WTC11 (cell line): Measurements from ENCODE around the gene CILP2. TPM values are rescaled to one million over a fixed set of nuclear protein-coding genes. Genes with fewer than 3 reads are reported as not detected.

ENCODE experiments used
- ATAC-seq: fragments of 200-7000 bp; cut with Tn5 transposase; 2 replicates; pipeline ENCODE4 v1.10.0; 2021; ENCODE audit warnings: mild to moderate bottlenecking, moderate library complexity
- CTCF ChIA-PET: fragments of 300-600 bp; sonication (Branson Sonifier 250); formaldehyde crosslinking; loops from one replicate; lab custom pipeline; 2021; ENCODE audit warnings: antibody characterized with exemption; lab: Charles Lee
- POLR2A ChIA-PET: fragments of 350-600 bp; sonication (Branson Sonifier 250); formaldehyde crosslinking; loops from one replicate; lab custom pipeline; 2021; ENCODE audit warnings: antibody characterized with exemption; lab: Charles Lee
- DNase-seq: peaks from one replicate; pipeline ENCODE4 v3.0.0; 2021; ENCODE audit warnings: low spot score
- H3K27ac Mint-ChIP-seq: 2 replicates; pipeline ENCODE4 v1.8.0; 2021; ENCODE audit warnings: mixed read lengths
- H3K27me3 Mint-ChIP-seq: 2 replicates; pipeline ENCODE4 v1.8.0; 2021; ENCODE audit warnings: low read depth, mild to moderate bottlenecking, moderate library complexity, mixed read lengths
- H3K36me3 Mint-ChIP-seq: 2 replicates; pipeline ENCODE4 v1.8.0; 2021; ENCODE audit warnings: mixed read lengths
- H3K4me1 Mint-ChIP-seq: 2 replicates; pipeline ENCODE4 v1.8.0; 2022; ENCODE audit warnings: mixed read lengths
- H3K4me3 Mint-ChIP-seq: 2 replicates; pipeline ENCODE4 v1.8.0; 2021; ENCODE audit warnings: mild to moderate bottlenecking, moderate library complexity, mixed read lengths
- H3K9me3 Mint-ChIP-seq: 2 replicates; pipeline ENCODE4 v1.8.0; 2021; ENCODE audit warnings: mixed read lengths
- CREB1 ChIP-seq: sonication (generic); formaldehyde crosslinking; IDR thresholded peaks from 2 replicates; pipeline ENCODE4 v1.8.0; 2023; ENCODE audit warnings: mild to moderate bottlenecking, missing genetic modification reagents
- E2F5 ChIP-seq: sonication (generic); formaldehyde crosslinking; IDR thresholded peaks from 2 replicates; pipeline ENCODE4 v1.8.1; 2022; ENCODE audit warnings: mild to moderate bottlenecking, moderate library complexity, missing genetic modification reagents
- FOXK1 ChIP-seq: sonication (generic); formaldehyde crosslinking; IDR thresholded peaks from 2 replicates; pipeline ENCODE4 v1.8.0; 2022; ENCODE audit warnings: mild to moderate bottlenecking, moderate library complexity, missing genetic modification reagents
- GTF2I ChIP-seq: fragments of 250-450 bp; sonication (Bioruptor Pico); conservative IDR thresholded peaks from 2 replicates; pipeline ENCODE4 v1.4.0; 2021; ENCODE audit warnings: mild to moderate bottlenecking
- HMGA2 ChIP-seq: fragments of 250-450 bp; sonication (Bioruptor Pico); IDR thresholded peaks from 2 replicates; pipeline ENCODE4 v1.4.0; 2021; ENCODE audit warnings: mild to moderate bottlenecking, moderate library complexity
- IRF2 ChIP-seq: sonication (generic); formaldehyde crosslinking; IDR thresholded peaks from 2 replicates; pipeline ENCODE4 v1.8.0; 2022; ENCODE audit warnings: low read depth, missing genetic modification reagents, borderline replicate concordance
- JUN ChIP-seq: sonication (generic); formaldehyde crosslinking; IDR thresholded peaks from 2 replicates; pipeline ENCODE4 v1.8.0; 2023; ENCODE audit warnings: mild to moderate bottlenecking, missing genetic modification reagents
- MAX ChIP-seq: sonication (generic); formaldehyde crosslinking; IDR thresholded peaks from 2 replicates; pipeline ENCODE4 v1.8.0; 2022; ENCODE audit warnings: mild to moderate bottlenecking, missing genetic modification reagents
- NR1H2 ChIP-seq: sonication (generic); formaldehyde crosslinking; IDR thresholded peaks from 2 replicates; pipeline ENCODE4 v1.9.0; 2021; ENCODE audit warnings: mild to moderate bottlenecking, moderate library complexity, missing genetic modification reagents
- PRDM15 ChIP-seq: sonication (generic); formaldehyde crosslinking; IDR thresholded peaks from 2 replicates; pipeline ENCODE4 v1.8.0; 2022; ENCODE audit warnings: missing genetic modification reagents
- SMAD3 ChIP-seq: sonication (generic); formaldehyde crosslinking; IDR thresholded peaks from 2 replicates; pipeline ENCODE4 v1.8.0; 2022; ENCODE audit warnings: missing genetic modification reagents, mild to moderate bottlenecking, borderline replicate concordance
- SP1 ChIP-seq: sonication (generic); formaldehyde crosslinking; conservative IDR thresholded peaks from 2 replicates; pipeline ENCODE4 v1.8.1; 2022; ENCODE audit warnings: missing genetic modification reagents
- STAT6 ChIP-seq: sonication (generic); formaldehyde crosslinking; conservative IDR thresholded peaks from 2 replicates; pipeline ENCODE4 v1.8.1; 2023; ENCODE audit warnings: mild to moderate bottlenecking, low read depth, missing genetic modification reagents, moderate library complexity
- TEAD4 ChIP-seq: sonication (generic); formaldehyde crosslinking; IDR thresholded peaks from 2 replicates; pipeline ENCODE4 v1.8.0; 2022; ENCODE audit warnings: mild to moderate bottlenecking, missing genetic modification reagents
- ZNF219 ChIP-seq: sonication (generic); formaldehyde crosslinking; IDR thresholded peaks from 2 replicates; pipeline ENCODE4 v1.8.0; 2023; ENCODE audit warnings: missing genetic modification reagents, mild to moderate bottlenecking, borderline replicate concordance
- ZNF317 ChIP-seq: sonication (generic); formaldehyde crosslinking; IDR thresholded peaks from 2 replicates; pipeline ENCODE4 v1.8.1; 2023; ENCODE audit warnings: low read depth, mild to moderate bottlenecking, moderate library complexity, missing genetic modification reagents, borderline replicate concordance
- ZNF423 ChIP-seq: fragments of 250-450 bp; sonication (Bioruptor Pico); IDR thresholded peaks from 2 replicates; pipeline ENCODE4 v2.1.2; 2022; ENCODE audit warnings: mild to moderate bottlenecking, moderate library complexity
- ZNF425 ChIP-seq: fragments of 250-450 bp; sonication (Bioruptor Pico); conservative IDR thresholded peaks from 2 replicates; pipeline ENCODE4 v1.9.0; 2021; ENCODE audit warnings: mild to moderate bottlenecking
- total RNA-seq: library from RNA; stranded (reverse); gene quantifications from 3 replicates; pipeline ENCODE4 v1.2.3, GENCODE V29; 2021
- TF ChIP-seq, protein P1 (sequence below): sonication (generic); formaldehyde crosslinking; IDR thresholded peaks from 2 replicates; pipeline ENCODE4 v1.8.0; 2023; ENCODE audit warnings: mild to moderate bottlenecking, missing genetic modification reagents
- TF ChIP-seq, protein P2 (sequence below): sonication (generic); formaldehyde crosslinking; IDR thresholded peaks from 2 replicates; pipeline ENCODE4 v1.8.0; 2022; ENCODE audit warnings: mild to moderate bottlenecking, missing genetic modification reagents

The CILP2 gene
- total RNA-seq, 1 experiment from 2014 or later, result 7.9 TPM

- H3K27me3 Mint-ChIP-seq, result no peaks in the 10 kb centered on the region; the same call in 1 of the 2 replicates
- no peak overlapping the region for H3K4me3 Mint-ChIP-seq
- H3K4me1 Mint-ChIP-seq, result peaks cover 7% of the 10 kb centered on the region
- ATAC-seq, result no peak
- POLR2A ChIA-PET, result interaction anchor here (0.6 kb wide), 1 partner anchor 31 kb away, joined by 3 read pairs; no protein-coding TSS in a partner anchor
- H3K27ac Mint-ChIP-seq, result no peak overlapping the region
- H3K9me3 Mint-ChIP-seq, result no peaks in the 10 kb centered on the region
- TF ChIP-seq, protein P1, sequence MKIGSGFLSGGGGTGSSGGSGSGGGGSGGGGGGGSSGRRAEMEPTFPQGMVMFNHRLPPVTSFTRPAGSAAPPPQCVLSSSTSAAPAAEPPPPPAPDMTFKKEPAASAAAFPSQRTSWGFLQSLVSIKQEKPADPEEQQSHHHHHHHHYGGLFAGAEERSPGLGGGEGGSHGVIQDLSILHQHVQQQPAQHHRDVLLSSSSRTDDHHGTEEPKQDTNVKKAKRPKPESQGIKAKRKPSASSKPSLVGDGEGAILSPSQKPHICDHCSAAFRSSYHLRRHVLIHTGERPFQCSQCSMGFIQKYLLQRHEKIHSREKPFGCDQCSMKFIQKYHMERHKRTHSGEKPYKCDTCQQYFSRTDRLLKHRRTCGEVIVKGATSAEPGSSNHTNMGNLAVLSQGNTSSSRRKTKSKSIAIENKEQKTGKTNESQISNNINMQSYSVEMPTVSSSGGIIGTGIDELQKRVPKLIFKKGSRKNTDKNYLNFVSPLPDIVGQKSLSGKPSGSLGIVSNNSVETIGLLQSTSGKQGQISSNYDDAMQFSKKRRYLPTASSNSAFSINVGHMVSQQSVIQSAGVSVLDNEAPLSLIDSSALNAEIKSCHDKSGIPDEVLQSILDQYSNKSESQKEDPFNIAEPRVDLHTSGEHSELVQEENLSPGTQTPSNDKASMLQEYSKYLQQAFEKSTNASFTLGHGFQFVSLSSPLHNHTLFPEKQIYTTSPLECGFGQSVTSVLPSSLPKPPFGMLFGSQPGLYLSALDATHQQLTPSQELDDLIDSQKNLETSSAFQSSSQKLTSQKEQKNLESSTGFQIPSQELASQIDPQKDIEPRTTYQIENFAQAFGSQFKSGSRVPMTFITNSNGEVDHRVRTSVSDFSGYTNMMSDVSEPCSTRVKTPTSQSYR (CRISPR knock-in tag), result no peak
- TF ChIP-seq, protein P2, sequence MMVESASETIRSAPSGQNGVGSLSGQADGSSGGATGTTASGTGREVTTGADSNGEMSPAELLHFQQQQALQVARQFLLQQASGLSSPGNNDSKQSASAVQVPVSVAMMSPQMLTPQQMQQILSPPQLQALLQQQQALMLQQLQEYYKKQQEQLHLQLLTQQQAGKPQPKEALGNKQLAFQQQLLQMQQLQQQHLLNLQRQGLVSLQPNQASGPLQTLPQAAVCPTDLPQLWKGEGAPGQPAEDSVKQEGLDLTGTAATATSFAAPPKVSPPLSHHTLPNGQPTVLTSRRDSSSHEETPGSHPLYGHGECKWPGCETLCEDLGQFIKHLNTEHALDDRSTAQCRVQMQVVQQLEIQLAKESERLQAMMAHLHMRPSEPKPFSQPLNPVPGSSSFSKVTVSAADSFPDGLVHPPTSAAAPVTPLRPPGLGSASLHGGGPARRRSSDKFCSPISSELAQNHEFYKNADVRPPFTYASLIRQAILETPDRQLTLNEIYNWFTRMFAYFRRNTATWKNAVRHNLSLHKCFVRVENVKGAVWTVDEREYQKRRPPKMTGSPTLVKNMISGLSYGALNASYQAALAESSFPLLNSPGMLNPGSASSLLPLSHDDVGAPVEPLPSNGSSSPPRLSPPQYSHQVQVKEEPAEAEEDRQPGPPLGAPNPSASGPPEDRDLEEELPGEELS (CRISPR knock-in tag), result no peak
- TF ChIP-seq IRF2 (CRISPR knock-in tag), result no peak
- no peak for TF ChIP-seq ZNF423 (CRISPR knock-in tag)
- no peak for TF ChIP-seq SMAD3 (CRISPR knock-in tag)
- no peak for TF ChIP-seq GTF2I (CRISPR knock-in tag)
- TF ChIP-seq PRDM15 (CRISPR knock-in tag), result no peak
- no peak for TF ChIP-seq ZNF425 (CRISPR knock-in tag)
- TF ChIP-seq MAX (CRISPR knock-in tag), result no peak
- TF ChIP-seq NR1H2 (CRISPR knock-in tag), result no peak
- no peak for TF ChIP-seq TEAD4 (CRISPR knock-in tag)
- TF ChIP-seq E2F5 (CRISPR knock-in tag), result no peak
- TF ChIP-seq HMGA2 (CRISPR knock-in tag), result no peak
- TF ChIP-seq FOXK1 (CRISPR knock-in tag), result no peak
- no peak for TF ChIP-seq JUN
- no peak for TF ChIP-seq STAT6 (CRISPR knock-in tag)
- TF ChIP-seq ZNF317 (CRISPR knock-in tag), result no peak
- no peak for TF ChIP-seq SP1
- TF ChIP-seq ZNF219 (CRISPR knock-in tag), result no peak
- TF ChIP-seq CREB1, result no peak
- TF ChIP-seq, all 79 proteins: peak for 0
- no peaks in the 10 kb centered on the region for H3K36me3 Mint-ChIP-seq
- CTCF ChIA-PET, result interaction anchor here (1.1 to 3.0 kb wide), 2 partner anchors 24 to 66 kb away, joined by 4 to 11 read pairs; no protein-coding TSS in a partner anchor
- no peak for DNase-seq
Measured at GRCh38 chr19:19578252-19578651, 40.2 kb downstream of the CILP2 start.
